ENCODE results near the gene PLA2G2E.

PLA2G2E gene

GRCh38 chr1:19941206-19941568 lies 17.8 kb upstream of the PLA2G2E start:
- H3K36me3 ChIP-seq (ENCODE audit: control insufficient read depth in 1 of 2, insufficient read depth in 2 of 2, low read length in 2 of 2): no peaks in the 10 kb centered on the region
- no peak overlapping the region for H2BK12ac ChIP-seq (ENCODE audit: low read length)
- H3K79me1 ChIP-seq (ENCODE audit: low read length): no peaks in the 10 kb centered on the region
- H3K4me3 ChIP-seq (ENCODE audit: low read depth, low read length): no peak overlapping the region
- no peak overlapping the region for H2AFZ ChIP-seq (ENCODE audit: insufficient read depth, low read length, poor library complexity)
- no peak overlapping the region for H2BK120ac ChIP-seq (ENCODE audit: insufficient read depth, low read length, poor library complexity)
- no peak overlapping the region for H2AK5ac ChIP-seq (ENCODE audit: low read length)
- no peak for DNase-seq
- no peak overlapping the region for H3K18ac ChIP-seq (ENCODE audit: low read length)
- no peak overlapping the region for H3K4me2 ChIP-seq (ENCODE audit: low read length)
- H3K79me2 ChIP-seq (ENCODE audit: control insufficient read depth, insufficient read depth, low read length, poor library complexity): no peaks in the 10 kb centered on the region
- no peak overlapping the region for H3K27ac ChIP-seq (ENCODE audit: low read depth, low read length)
- no peak overlapping the region for H3K4ac ChIP-seq (ENCODE audit: low read depth, low read length)
- no peaks in the 10 kb centered on the region for H3K27me3 ChIP-seq (ENCODE audit: insufficient read depth, low read length)
- H4K91ac ChIP-seq (ENCODE audit: low read depth, low read length): no peak overlapping the region
- H4K8ac ChIP-seq (ENCODE audit: low read depth, low read length): no peak overlapping the region
- no peak overlapping the region for H3K23ac ChIP-seq (ENCODE audit: low read length)
- H4K12ac ChIP-seq (ENCODE audit: low read depth, low read length): no peak overlapping the region
- H2BK5ac ChIP-seq (ENCODE audit: low read depth, low read length, poor library complexity): no peak overlapping the region
- no peaks in the 10 kb centered on the region for H3K9me3 ChIP-seq (ENCODE audit: insufficient read depth, low read depth, low read length)
- H3K14ac ChIP-seq (ENCODE audit: low read length): no peak overlapping the region
- no CpG with 5 or more reads among the region's 3 CpGs for WGBS (ENCODE audit: extremely low coverage, insufficient coverage, insufficient read length)
- H3K9ac ChIP-seq (ENCODE audit: low read length): no peak overlapping the region
- H3K4me1 ChIP-seq (ENCODE audit: control insufficient read depth in 1 of 2, insufficient read depth in 2 of 2, low read length in 2 of 2): no peaks in the 10 kb centered on the region

GRCh38 chr1:19940486-19941205 lies 17.2 kb upstream of the PLA2G2E start:
- Histone ChIP-seq H3K27me3 (ENCODE audit: insufficient read depth, low read length) (no peaks in the 10 kb centered on the region), H4K91ac (ENCODE audit: low read depth, low read length) (no peak overlapping the region), H3K23ac (ENCODE audit: low read length) (no peak overlapping the region), H3K14ac (ENCODE audit: low read length) (no peak overlapping the region), H3K18ac (ENCODE audit: low read length) (no peak overlapping the region), H3K79me2 (ENCODE audit: control insufficient read depth, insufficient read depth, low read length, poor library complexity) (no peaks in the 10 kb centered on the region), H3K4me3 (ENCODE audit: low read depth, low read length) (no peak overlapping the region), H3K9ac (ENCODE audit: low read length) (no peak overlapping the region), H2BK5ac (ENCODE audit: low read depth, low read length, poor library complexity) (no peak overlapping the region), H4K8ac (ENCODE audit: low read depth, low read length) (no peak overlapping the region), H2AFZ (ENCODE audit: insufficient read depth, low read length, poor library complexity) (no peak overlapping the region), H3K79me1 (ENCODE audit: low read length) (no peaks in the 10 kb centered on the region), H2AK5ac (ENCODE audit: low read length) (no peak overlapping the region), H3K4me2 (ENCODE audit: low read length) (no peak overlapping the region), H3K27ac (ENCODE audit: low read depth, low read length) (no peak overlapping the region), H3K36me3 (ENCODE audit: control insufficient read depth in 1 of 2, insufficient read depth in 2 of 2, low read length in 2 of 2) (no peaks in the 10 kb centered on the region), H2BK12ac (ENCODE audit: low read length) (no peak overlapping the region), H3K9me3 (ENCODE audit: insufficient read depth, low read depth, low read length) (no peaks in the 10 kb centered on the region), H3K4ac (ENCODE audit: low read depth, low read length) (no peak overlapping the region), H3K4me1 (ENCODE audit: control insufficient read depth in 1 of 2, insufficient read depth in 2 of 2, low read length in 2 of 2) (no peaks in the 10 kb centered on the region), H2BK120ac (ENCODE audit: insufficient read depth, low read length, poor library complexity) (no peak overlapping the region), H4K12ac (ENCODE audit: low read depth, low read length) (no peak overlapping the region)
- no CpG with 5 or more reads among the region's 7 CpGs for WGBS (ENCODE audit: extremely low coverage, insufficient coverage, insufficient read length)
- no peak for DNase-seq

GRCh38 chr1:19938472-19938871 lies 15.1 kb upstream of the PLA2G2E start:
- WGBS (ENCODE audit: extremely low coverage, insufficient coverage, insufficient read length): no CpG with 5 or more reads among the region's 1 CpG
- Histone ChIP-seq H3K23ac (ENCODE audit: low read length) (no peak overlapping the region), H4K8ac (ENCODE audit: low read depth, low read length) (no peak overlapping the region)

GRCh38 chr1:19936061-19936750 lies 12.8 kb upstream of the PLA2G2E start:
- H2AK5ac ChIP-seq (ENCODE audit: low read length): no peak overlapping the region
- no peak overlapping the region for H2BK5ac ChIP-seq (ENCODE audit: low read depth, low read length, poor library complexity)
- H4K8ac ChIP-seq (ENCODE audit: low read depth, low read length): no peak overlapping the region

More at GRCh38 chr1:19938472-19938871, 15.1 kb upstream of the PLA2G2E start:
- H3K9ac ChIP-seq (ENCODE audit: low read length): no peak overlapping the region
- H3K4me1 ChIP-seq (ENCODE audit: control insufficient read depth in 1 of 2, insufficient read depth in 2 of 2, low read length in 2 of 2): no peaks in the 10 kb centered on the region
- H3K14ac ChIP-seq (ENCODE audit: low read length): no peak overlapping the region
- H3K79me2 ChIP-seq (ENCODE audit: control insufficient read depth, insufficient read depth, low read length, poor library complexity): no peaks in the 10 kb centered on the region
- no peak overlapping the region for H4K12ac ChIP-seq (ENCODE audit: low read depth, low read length)
- H3K27ac ChIP-seq (ENCODE audit: low read depth, low read length): no peak overlapping the region
- H2AK5ac ChIP-seq (ENCODE audit: low read length): no peak overlapping the region
- no peak overlapping the region for H3K4ac ChIP-seq (ENCODE audit: low read depth, low read length)
- no peak overlapping the region for H2AFZ ChIP-seq (ENCODE audit: insufficient read depth, low read length, poor library complexity)
- H4K91ac ChIP-seq (ENCODE audit: low read depth, low read length): no peak overlapping the region
- H3K27me3 ChIP-seq (ENCODE audit: insufficient read depth, low read length): no peaks in the 10 kb centered on the region
- no peak overlapping the region for H2BK12ac ChIP-seq (ENCODE audit: low read length)
- no peak overlapping the region for H3K4me2 ChIP-seq (ENCODE audit: low read length)
- H3K79me1 ChIP-seq (ENCODE audit: low read length): no peaks in the 10 kb centered on the region
- H3K36me3 ChIP-seq (ENCODE audit: control insufficient read depth in 1 of 2, insufficient read depth in 2 of 2, low read length in 2 of 2): no peaks in the 10 kb centered on the region
- H2BK120ac ChIP-seq (ENCODE audit: insufficient read depth, low read length, poor library complexity): no peak overlapping the region
- no peak overlapping the region for H2BK5ac ChIP-seq (ENCODE audit: low read depth, low read length, poor library complexity)
- no peak for DNase-seq
- H3K4me3 ChIP-seq (ENCODE audit: low read depth, low read length): no peak overlapping the region
- H3K9me3 ChIP-seq (ENCODE audit: insufficient read depth, low read depth, low read length): peaks cover 6% of the 10 kb centered on the region
- H3K18ac ChIP-seq (ENCODE audit: low read length): no peak overlapping the region

More at GRCh38 chr1:19936061-19936750, 12.8 kb upstream of the PLA2G2E start:
- Histone ChIP-seq H3K27me3 (ENCODE audit: insufficient read depth, low read length) (no peaks in the 10 kb centered on the region), H3K4me2 (ENCODE audit: low read length) (no peak overlapping the region), H3K36me3 (ENCODE audit: control insufficient read depth in 1 of 2, insufficient read depth in 2 of 2, low read length in 2 of 2) (no peaks in the 10 kb centered on the region), H3K18ac (ENCODE audit: low read length) (no peak overlapping the region), H3K9me3 (ENCODE audit: insufficient read depth, low read depth, low read length) (peaks cover 8% of the 10 kb centered on the region), H4K12ac (ENCODE audit: low read depth, low read length) (no peak overlapping the region), H3K23ac (ENCODE audit: low read length) (no peak overlapping the region), H3K79me1 (ENCODE audit: low read length) (no peaks in the 10 kb centered on the region), H3K4ac (ENCODE audit: low read depth, low read length) (no peak overlapping the region), H3K9ac (ENCODE audit: low read length) (no peak overlapping the region), H3K4me3 (ENCODE audit: low read depth, low read length) (no peak overlapping the region), H3K27ac (ENCODE audit: low read depth, low read length) (no peak overlapping the region), H2BK120ac (ENCODE audit: insufficient read depth, low read length, poor library complexity) (no peak overlapping the region), H2AFZ (ENCODE audit: insufficient read depth, low read length, poor library complexity) (no peak overlapping the region), H2BK12ac (ENCODE audit: low read length) (no peak overlapping the region), H3K79me2 (ENCODE audit: control insufficient read depth, insufficient read depth, low read length, poor library complexity) (no peaks in the 10 kb centered on the region), H3K14ac (ENCODE audit: low read length) (no peak overlapping the region), H4K91ac (ENCODE audit: low read depth, low read length) (no peak overlapping the region), H3K4me1 (ENCODE audit: control insufficient read depth in 1 of 2, insufficient read depth in 2 of 2, low read length in 2 of 2) (no peaks in the 10 kb centered on the region)
- DNase-seq: no peak
- no CpG with 5 or more reads among the region's 3 CpGs for WGBS (ENCODE audit: extremely low coverage, insufficient coverage, insufficient read length)
